HG03025 (cell line): Measurements from ENCODE around the gene PSKH1.

Experiments used
- ATAC-seq: cut with Tn5 transposase; IDR thresholded peaks from one replicate; pipeline ENCODE4 v1.9.1; 2021; ENCODE audit warnings: mild to moderate bottlenecking, moderate library complexity; ENCODE audit not compliant: unreplicated experiment, low FRiP score

PSKH1 gene

DNA sequence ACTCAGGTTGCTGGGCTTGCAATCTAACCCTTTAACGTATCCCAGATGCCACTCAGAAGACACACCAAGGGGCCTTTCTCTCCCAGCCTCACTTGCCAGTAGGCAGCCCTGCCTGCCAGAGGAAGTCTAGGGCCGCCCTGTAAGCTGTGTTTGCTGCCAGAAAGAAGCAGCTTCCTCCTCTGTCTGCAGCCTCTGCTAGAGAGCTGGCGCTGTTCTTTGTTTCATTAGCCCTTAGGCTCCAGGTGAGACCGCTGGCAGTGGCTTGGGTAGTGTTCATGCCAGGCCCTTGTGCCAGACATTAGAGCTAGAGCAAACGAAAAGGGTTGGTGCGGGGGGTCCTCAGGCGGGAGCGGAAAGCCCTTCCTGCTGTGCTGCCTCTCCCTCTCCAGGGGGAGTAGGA lies 29.7 kb downstream of the PSKH1 start:
- ATAC-seq = no peak

DNA sequence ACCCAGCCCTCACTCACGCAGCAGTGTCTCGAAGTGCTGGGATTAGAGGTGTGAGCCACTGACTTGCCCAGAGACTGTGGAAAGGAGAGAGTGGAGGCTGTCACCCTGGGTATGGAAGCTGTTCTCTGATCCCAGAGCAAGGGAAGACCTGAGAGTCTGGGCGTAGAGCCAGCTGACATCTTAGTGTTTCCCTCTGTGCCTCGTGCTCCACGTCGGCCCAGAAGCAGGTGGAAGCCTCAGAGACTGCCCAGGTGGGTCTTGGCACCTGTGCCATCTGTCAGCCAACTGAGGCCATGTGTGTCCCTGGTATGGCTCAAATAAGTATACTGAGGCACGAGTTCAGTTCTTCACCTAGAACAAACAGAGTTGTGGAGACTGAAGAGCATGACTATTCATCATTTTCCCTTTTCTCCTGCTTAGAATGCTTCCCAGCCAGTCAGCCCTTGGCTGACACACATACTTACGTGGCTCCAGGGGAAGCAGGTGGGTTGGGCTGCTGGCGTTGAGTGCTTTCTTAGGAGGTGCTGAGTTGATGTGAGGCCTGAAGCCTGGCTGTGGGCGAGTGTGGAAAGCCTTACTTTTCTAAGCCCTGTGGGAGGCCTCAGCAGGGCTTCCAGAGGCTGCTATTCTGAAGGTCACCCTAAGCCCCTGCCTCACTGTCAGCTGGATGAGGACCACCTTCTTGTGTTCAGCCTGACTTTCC lies 30.5 kb downstream of the PSKH1 start:
- no peak for ATAC-seq

DNA sequence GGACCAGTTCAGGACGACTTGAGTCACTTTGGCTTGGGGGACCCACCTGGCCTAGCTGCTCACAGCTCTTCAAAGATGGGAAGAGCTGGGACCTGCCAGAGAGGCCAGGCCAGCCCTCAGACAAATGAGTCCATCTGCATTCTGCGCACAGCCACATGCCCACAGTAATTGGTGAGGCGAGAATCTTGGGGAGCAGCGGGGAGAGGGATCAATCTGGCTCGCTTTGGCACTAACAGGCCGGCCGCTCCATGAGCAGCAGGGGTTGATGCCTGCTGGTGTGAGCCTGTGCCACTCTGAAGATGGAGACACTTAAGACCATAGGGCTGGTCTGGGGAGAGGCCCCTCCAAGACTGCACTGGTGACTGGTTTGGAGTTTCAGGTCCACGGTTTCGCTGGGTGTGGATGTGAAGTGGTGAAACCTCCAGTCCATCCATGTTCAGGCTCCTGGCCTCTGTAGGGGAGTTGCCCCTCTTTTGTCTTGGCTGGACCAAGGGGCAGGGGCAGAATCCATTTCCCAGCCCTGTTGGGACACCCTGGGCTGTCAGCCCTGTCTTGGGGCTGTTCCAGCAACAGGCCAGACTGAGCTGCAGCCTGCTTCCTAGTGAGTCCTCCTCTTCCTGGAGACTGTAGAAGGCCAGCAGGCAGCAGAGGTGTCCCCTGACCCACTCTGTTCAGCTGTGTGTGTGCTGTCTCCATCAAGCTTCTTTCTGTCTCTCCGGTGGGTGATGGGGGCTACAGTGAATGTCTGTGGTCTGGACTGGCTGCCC lies 31.3 kb downstream of the PSKH1 start:
- no peak for ATAC-seq

DNA sequence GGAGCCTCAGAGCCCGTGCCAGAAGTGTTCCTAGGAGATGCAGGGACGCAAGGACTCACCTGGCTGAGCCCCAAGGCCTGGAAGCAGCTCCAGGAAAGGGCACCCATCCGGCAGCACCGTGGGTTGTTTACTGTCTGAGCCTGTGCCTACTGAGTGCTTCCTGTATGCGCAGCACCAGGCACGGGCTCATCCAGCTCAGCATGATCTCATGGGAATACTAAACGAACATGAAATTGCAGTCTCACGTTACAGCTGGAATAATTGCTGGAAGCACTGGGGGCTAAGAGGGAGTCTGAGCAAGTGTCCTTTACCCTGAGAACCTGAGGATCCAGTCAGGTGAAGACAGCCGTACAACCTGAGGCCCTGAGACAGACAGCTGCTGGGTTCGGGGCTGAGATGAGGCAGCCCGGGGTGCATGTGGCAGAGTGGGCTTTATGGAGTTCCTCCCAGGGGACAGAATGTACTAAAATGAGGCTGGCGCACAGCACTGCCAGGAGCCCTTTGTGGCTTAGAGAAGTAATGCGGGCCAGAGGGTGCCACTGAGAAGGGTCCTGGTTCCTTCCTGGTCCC lies 33.2 kb downstream of the PSKH1 start:
- no peak for ATAC-seq

DNA sequence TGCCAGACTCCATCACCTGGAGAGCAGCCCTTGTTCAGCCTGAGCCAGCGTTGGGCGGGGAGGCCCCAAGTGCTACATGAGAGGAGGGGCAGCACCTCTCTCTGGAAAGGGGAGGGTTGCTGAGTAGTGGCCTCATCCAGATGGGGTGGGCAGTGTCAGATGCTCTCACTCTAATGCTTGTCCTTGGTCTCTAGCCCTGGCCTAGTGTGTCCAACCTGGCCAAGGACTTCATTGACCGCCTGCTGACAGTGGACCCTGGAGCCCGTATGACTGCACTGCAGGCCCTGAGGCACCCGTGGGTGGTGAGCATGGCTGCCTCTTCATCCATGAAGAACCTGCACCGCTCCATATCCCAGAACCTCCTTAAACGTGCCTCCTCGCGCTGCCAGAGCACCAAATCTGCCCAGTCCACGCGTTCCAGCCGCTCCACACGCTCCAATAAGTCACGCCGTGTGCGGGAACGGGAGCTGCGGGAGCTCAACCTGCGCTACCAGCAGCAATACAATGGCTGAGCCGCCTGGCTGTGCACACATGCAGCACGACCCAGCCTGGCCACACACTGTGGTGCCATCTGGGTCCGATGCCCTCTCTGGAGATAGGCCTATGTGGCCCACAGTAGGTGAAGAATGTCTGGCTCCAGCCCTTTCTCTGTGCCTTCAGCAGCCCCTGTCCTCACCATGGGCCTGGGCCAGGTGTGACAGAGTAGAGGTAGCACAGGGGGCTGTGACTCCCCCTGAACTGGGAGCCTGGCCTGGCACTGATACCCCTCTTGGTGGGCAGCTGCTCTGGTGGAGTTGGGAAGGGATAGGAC lies 34.3 kb downstream of the PSKH1 start:
- no peak for ATAC-seq

DNA sequence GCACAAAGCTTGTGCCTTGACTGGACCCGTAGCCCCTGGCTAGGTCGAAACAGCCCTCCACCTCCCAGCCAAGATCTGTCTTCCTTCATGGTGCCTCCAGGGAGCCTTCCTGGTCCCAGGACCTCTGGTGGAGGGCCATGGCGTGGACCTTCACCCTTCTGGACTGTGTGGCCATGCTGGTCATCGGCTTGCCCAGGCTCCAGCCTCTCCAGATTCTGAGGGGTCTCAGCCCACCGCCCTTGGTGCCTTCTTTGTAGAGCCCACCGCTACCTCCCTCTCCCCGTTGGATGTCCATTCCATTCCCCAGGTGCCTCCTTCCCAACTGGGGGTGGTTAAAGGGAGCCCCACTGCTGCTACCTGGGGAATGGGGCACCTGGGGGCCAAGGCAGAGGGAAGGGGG lies 35.1 kb downstream of the PSKH1 start:
- ATAC-seq = no peak

DNA sequence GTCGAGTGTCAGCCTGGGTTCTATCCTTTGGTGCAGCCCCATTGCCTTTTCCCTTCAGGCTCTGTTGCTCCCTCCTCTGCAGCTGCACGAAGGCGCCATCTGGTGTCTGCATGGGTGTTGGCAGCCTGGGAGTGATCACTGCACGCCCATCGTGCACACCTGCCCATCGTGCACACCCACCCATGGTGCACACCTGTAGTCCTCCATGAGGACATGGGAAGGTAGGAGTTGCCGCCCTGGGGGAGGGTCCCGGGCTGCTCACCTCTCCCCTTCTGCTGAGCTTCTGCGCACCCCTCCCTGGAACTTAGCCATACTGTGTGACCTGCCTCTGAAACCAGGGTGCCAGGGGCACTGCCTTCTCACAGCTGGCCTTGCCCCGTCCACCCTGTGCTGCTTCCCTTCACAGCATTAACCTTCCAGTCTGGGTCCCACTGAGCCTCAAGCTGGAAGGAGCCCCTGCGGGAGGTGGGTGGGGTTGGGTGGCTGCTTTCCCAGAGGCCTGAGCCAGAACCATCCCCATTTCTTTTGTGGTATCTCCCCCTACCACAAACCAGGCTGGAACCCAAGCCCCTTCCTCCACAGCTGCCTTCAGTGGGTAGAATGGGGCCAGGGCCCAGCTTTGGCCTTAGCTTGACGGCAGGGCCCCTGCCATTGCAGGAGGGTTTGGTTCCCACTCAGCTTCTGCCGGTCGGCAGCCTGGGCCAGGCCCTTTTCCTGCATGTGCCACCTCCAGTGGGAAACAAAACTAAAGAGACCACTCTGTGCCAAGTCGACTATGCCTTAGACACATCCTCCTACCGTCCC lies 35.7 kb downstream of the PSKH1 start:
- ATAC-seq = no peak

DNA sequence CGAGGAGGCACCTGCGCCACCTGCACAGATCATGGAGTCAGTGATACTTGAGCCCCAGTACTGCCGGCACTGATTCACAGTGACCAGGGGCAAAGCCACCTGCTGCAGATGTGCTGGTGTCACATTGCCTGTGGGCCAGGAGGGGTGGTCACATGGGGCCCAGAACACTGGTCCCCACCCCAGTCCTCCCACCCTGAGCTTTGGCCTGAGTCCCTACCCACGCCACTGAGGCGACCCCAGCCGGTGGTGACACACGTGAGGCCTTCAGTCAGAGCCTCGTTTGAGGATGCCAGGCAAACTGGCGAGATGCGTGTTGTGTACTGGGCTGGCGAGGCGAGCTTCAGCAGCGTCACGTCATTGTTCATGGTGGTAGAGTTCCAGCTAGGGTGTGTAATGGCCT lies 37.1 kb downstream of the PSKH1 start:
- ATAC-seq = no peak

DNA sequence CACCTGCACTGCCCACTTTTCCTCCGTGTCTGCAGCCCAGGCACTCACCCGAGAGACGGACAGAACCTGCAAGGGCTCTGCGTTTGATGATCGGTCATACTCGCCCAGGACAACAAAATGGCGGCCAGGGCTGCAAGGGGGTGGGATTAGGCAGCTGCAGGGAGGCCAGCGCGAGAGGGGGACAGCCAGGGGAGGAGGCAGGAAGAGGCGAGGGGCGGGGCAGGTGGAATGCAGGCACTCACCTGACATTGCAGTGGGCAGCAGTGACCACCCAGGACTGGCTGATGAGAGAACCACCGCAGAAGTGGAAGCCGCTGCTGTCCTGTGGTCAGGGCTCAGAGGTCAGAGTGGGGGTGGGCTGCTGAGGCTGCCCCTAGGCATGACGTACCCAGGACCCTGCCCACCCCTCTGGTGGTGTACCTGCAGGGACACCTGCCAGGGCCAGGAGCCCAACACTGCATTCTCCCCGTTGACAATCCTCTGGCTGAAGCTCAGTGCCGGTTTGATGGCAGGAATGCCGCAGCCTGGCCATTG lies 37.7 kb downstream of the PSKH1 start:
- no peak for ATAC-seq

DNA sequence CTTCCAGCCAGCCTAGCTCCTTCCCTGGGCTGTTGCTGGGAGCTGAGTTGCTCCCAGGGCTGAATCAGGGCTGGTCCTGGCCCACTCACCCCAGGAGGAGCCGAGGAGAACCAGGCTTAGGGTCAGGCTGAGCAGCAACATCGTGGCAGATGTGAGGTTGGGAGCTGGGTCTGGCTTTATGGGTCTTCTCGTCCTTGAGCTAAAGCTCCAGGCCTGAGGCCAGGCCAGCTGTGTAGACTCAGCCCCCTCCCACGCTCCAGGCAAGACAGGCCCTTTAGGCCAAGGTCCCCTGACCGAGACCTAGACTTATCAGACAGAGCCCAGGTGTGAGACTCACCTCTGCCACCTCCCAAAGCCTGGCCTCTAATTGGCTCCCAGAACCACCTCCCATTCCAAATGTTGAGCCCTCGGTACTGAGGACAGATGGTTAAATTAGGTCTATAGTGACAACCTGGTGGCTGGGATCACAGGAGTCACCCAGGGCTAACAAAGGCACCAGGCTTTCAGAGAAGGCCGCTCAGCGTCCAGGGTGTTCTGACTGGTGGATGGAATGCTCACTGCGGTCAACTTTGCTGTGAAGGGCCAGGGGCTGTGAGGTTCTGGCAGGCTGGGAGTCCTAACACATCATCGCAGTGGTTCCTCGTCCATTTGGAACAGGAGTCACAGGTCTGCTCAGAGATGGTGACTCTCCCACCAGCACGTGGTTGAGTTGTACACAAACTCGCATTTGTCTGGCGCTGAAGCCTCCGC lies 38.8 kb downstream of the PSKH1 start, which contains the start of gene CTRL:
CTRL (minus strand) TSS at position 151 of the 750 bp plus-strand sequence; CDS start at position 141, 10 bp downstream.
- no peak for ATAC-seq

DNA sequence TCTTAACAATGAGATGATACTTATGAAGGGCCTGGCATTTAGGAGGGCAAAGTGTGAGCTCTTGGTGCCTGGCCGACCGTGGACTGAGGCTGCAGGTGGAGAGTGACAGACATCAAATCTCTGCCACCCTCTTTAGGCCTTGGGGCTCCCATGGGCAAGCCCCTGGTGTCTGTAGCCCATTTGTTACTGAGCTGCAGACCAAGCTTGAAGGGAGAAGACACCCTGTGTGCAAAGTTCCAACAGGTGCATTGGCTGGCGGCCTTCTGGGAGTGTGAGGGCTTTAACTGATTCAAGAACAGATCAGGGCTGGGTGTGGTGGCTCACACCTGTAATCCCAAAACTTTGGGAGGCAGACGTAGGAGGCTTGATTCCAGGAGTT lies 39.4 kb downstream of the PSKH1 start:
- ATAC-seq = no peak

DNA sequence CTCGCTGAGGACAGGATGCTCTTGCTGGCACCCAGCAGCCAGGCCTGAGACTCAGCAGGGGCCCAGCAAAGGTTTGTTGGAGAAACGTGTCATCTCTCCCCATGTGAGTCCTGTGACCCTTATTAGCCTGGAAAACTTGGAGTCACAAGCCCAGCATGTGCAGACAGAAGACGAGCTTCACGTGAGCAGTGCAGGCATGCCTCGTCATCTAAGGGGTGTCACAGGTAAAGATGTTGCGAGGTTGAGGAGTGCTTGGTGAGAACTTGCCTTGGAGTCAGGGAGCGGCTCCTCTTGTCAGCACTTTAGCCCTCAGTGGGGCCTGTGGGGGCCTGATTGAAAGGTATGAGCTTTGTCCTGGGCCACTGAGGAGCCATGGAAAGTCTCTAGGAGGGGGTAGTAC lies 40.8 kb downstream of the PSKH1 start:
- ATAC-seq = no peak

DNA sequence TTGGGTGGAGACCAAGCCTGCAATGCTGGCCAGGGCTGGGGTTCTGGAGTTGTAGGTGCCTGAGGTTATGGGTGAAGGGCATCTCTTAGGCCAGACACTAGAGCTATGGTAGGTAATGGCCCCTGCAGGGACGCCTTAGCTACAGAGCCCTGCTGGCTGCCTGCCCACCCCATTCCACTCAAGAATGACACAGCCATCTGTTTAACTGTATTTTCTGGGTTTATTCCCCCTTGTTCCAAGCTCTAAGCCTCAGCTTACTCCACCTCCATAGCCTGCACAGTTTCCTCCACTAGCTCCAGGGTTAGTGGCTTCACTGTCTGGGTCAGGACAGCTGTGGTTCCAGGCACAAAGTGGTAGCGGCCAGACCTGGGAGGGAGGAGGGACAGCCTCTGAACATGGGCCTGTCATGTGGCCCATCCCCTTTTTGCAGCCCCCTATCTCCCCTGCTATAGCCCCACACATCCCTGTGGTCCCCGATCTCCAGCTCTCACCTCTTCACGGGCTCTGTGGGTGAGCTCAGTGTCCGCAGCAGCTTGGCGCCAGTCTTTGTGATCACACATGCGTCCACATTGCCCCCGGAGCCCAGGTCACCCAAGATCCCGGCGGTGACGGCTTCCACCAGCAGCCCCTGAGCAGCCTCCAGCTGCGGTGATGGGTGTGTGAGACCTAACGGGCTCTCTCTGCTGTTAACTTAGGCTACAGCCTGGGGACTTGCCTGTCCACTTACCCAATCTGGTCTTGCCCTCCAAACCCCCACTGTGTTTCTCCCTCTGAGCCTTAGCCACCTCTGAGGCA lies 41.4 kb downstream of the PSKH1 start:
- ATAC-seq = no peak

DNA sequence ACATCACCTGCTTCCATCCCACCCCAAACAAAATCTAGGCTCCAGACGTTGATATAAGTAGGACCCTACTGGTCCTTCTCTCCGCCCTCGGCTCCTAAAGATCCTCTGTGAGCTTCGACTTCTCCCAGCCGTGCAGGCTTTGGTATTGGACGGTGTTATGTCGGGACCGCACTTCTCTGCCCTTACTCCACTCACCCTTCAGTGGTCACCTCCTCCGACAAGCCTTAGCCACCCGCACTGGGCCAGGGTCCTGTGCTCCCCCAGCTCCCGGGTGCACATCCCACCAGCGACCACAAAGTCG lies 42.0 kb downstream of the PSKH1 start:
- ATAC-seq = no peak

DNA sequence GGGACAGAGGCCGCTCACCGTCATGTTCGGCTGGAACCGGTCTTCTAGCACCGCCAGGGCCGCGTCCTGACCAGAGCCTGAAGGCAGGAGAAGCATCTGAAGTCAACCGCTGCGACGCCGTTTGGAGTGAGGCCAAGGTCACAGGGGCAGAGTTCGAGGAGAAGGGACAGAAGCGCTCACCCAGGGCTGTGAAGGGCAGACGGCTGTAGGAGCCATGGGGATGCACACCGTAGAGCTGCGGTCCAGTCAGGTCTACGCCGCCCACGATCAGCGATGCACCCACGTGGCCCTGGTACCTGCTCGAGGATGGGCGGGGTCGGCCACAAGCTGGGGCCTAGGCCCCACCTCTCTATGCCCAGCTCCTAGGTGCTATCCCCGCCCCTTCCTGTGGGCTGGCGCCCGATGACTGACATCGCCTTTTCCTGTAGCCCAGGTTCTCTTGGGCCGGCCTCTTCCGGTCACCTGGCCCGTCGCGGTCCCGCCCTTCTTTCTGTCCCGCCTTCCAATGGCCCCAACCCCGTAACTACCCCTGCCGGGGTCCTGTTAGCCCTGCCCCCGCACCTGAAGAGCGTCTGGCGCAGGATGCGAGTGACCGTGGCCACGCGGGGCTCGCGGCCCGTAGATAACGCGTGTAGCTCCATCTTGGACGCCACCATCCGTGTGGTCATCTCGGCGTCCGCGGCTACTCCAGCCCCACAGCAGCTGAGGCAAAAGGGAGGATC lies 42.5 kb downstream of the PSKH1 start:
- peak; percentile 68 for ATAC-seq

DNA sequence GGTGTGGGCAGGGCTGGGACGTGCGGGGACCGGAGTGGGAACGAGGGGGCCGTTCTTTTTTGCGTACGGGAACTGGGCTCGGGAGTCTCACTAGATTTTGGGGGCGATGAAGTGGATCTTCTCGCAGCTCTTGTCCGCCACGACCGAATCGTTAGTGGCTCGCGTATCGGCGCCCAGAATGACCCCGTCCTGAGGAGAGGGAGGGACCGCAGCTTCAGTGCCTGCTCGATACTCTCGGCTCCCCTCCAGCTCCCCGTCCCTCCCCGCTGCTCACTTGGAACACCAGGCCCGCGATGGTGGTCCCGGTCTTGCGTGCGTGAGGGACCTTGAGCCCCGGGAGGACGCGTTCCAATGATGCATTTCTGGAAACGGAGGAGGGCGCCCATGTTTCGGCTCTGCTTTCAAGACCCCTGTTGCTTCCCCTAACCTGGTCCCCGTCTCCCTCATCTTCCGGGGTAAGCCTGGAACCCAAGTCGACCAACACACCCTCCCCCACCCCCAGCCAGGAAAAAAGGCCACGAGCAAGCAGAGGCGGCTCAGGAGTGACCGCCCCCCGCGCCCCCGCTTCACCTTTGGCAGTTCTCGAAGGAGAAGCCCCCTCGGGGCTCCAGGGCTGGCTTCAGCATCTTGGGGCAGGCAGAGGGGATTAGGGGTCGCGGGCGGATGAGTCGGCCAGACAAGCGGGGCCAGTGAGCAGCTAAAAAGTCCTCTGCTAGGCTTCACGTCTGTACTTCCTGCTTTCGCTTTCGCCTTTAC lies 43.2 kb downstream of the PSKH1 start, which contains the start of gene PSMB10:
PSMB10 (minus strand) TSS at position 727 of the 756 bp plus-strand sequence; CDS start at position 626, 101 bp downstream.
- no peak for ATAC-seq
